H1 (cell line): Measurements from ENCODE around the gene CBR3. TPM values are rescaled to one million over a fixed set of nuclear protein-coding genes. Genes with fewer than 3 reads are reported as not detected.

Source experiments
- CTCF ChIA-PET: fragments of 300-600 bp; sonication (Branson Sonifier 250); formaldehyde crosslinking; loops from one replicate; lab custom pipeline; 2021; ENCODE audit not compliant: partially characterized antibody; lab: Charles Lee
- POLR2A ChIA-PET: fragments of 300-600 bp; sonication (Branson Sonifier 250); formaldehyde crosslinking; loops from one replicate; lab custom pipeline; 2021; ENCODE audit warnings: inconsistent platforms; ENCODE audit not compliant: partially characterized antibody; lab: Charles Lee
- DNase-seq, 2 experiments: peaks; one replicate each; pipeline versions ENCODE4 v3.0.0 to v3.0.0-alpha.2; 2010 to 2022; ENCODE audit warnings: low spot score in 2 of 2, low read depth in 1 of 2, mixed read lengths in 1 of 2
- FAIRE-seq: peaks from 2 replicates; lab custom pipeline; 2011; peaks lifted over from hg19 to GRCh38; lab: Jason Lieb, UNC
- H2AFZ ChIP-seq: 2 replicates; pipeline ENCODE4 v1.8.1; 2012; ENCODE audit warnings: low read length, inconsistent platforms
- H2AK5ac ChIP-seq: 2 replicates; pipeline ENCODE4 v1.6.1; 2013; ENCODE audit warnings: low read depth, low read length
- H2BK120ac ChIP-seq: replicated peaks from 2 replicates; pipeline ENCODE3; 2013; ENCODE audit warnings: low read depth, low read length, inconsistent platforms
- H2BK12ac ChIP-seq: 2 replicates; pipeline ENCODE4 v1.6.1; 2013; ENCODE audit warnings: low read depth, low read length
- H2BK15ac ChIP-seq: 2 replicates; pipeline ENCODE4 v1.6.1; 2013; ENCODE audit warnings: low read length
- H2BK20ac ChIP-seq: 2 replicates; pipeline ENCODE4 v1.6.1; 2013; ENCODE audit warnings: low read length
- H2BK5ac ChIP-seq: 2 replicates; pipeline ENCODE4 v1.6.1; 2013; ENCODE audit warnings: low read depth, low read length
- H3K14ac ChIP-seq: 2 replicates; pipeline ENCODE4 v1.6.1; 2013; ENCODE audit warnings: inconsistent platforms; ENCODE audit not compliant: insufficient read length
- H3K18ac ChIP-seq: 2 replicates; pipeline ENCODE4 v1.6.1; 2013; ENCODE audit warnings: low read length; ENCODE audit errors: extremely low read depth
- H3K23ac ChIP-seq: 2 replicates; pipeline ENCODE4 v1.6.1; 2013; ENCODE audit warnings: inconsistent platforms; ENCODE audit not compliant: insufficient read length
- H3K23me2 ChIP-seq: 2 replicates; pipeline ENCODE4 v1.6.1; 2013; ENCODE audit warnings: low read depth, low read length
- H3K27ac ChIP-seq: 2 replicates; pipeline ENCODE4 v1.6.1; 2011; ENCODE audit warnings: low read depth, low read length, inconsistent platforms
- H3K27me3 ChIP-seq, 4 experiments: replicated peaks in 1 of 4; 1 replicate in 1 of 4; 2 replicates in 3 of 4; pipeline versions ENCODE4 v1.6.1 to v1.8.1; 2011 to 2013; ENCODE audit warnings: low read length in 3 of 4, mild to moderate bottlenecking in 3 of 4, inconsistent platforms in 2 of 4, mixed read lengths in 2 of 4, moderate library complexity in 1 of 4; ENCODE audit not compliant: control insufficient read depth in 3 of 4, insufficient read depth in 3 of 4; ENCODE audit errors: extremely low read depth in 1 of 4
- H3K36me3 ChIP-seq, 4 experiments: 2 replicates each; pipeline versions ENCODE4 v1.6.1 to v1.8.1; 2011 to 2013; ENCODE audit warnings: mild to moderate bottlenecking in 4 of 4, low read length in 3 of 4, moderate library complexity in 2 of 4, control low read depth in 1 of 4, inconsistent platforms in 1 of 4; ENCODE audit not compliant: insufficient read depth in 4 of 4, control insufficient read depth in 2 of 4
- H3K4ac ChIP-seq: replicated peaks from 2 replicates; pipeline ENCODE3; 2013; ENCODE audit warnings: low read length, low read depth, mixed read lengths, inconsistent platforms; ENCODE audit not compliant: insufficient read length
- H3K4me1 ChIP-seq, 4 experiments: replicated peaks in 1 of 4; 1 replicate in 1 of 4; 2 replicates in 3 of 4; pipeline versions ENCODE4 v1.6.1 to v1.8.1; 2011 to 2013; ENCODE audit warnings: low read length in 3 of 4, inconsistent platforms in 2 of 4, mixed read lengths in 1 of 4; ENCODE audit not compliant: insufficient read depth in 4 of 4, control insufficient read depth in 3 of 4
- H3K4me2 ChIP-seq, 2 experiments: 2 replicates each; pipeline versions ENCODE4 v1.6.1 to v1.8.1; 2011 to 2013; ENCODE audit warnings: low read depth in 2 of 2, low read length in 2 of 2, control low read depth in 1 of 2, inconsistent platforms in 1 of 2, mild to moderate bottlenecking in 1 of 2; ENCODE audit not compliant: insufficient read depth in 1 of 2
- H3K4me3 ChIP-seq, 4 experiments: fragments of 200-600, 300-600 bp in 1 of 4; sonication (generic), shearing (Covaris generic), sonication (Bioruptor Twin) in 1 of 4; 2 replicates each; pipeline versions ENCODE4 v1.5.1 to v1.8.1; 2011 to 2016; ENCODE audit warnings: low read length in 4 of 4, low read depth in 3 of 4, control low read depth in 2 of 4, inconsistent platforms in 2 of 4, mild to moderate bottlenecking in 2 of 4, mixed read lengths in 1 of 4, moderate library complexity in 1 of 4; ENCODE audit not compliant: insufficient read depth in 2 of 4; ENCODE audit errors: extremely low read depth in 1 of 4
- H3K56ac ChIP-seq: replicated peaks from 2 replicates; pipeline ENCODE3; 2013; ENCODE audit warnings: low read depth, mild to moderate bottlenecking, mixed read lengths, low read length, inconsistent platforms; ENCODE audit not compliant: insufficient read length
- H3K79me1 ChIP-seq: 2 replicates; pipeline ENCODE4 v1.6.1; 2013; ENCODE audit warnings: low read depth, low read length, control low read depth
- H3K79me2 ChIP-seq, 2 experiments: 2 replicates each; pipeline versions ENCODE4 v1.6.1 to v1.8.1; 2012 to 2013; ENCODE audit warnings: low read length in 2 of 2, mild to moderate bottlenecking in 2 of 2, inconsistent platforms in 1 of 2; ENCODE audit not compliant: insufficient read depth in 2 of 2, control insufficient read depth in 1 of 2
- H3K9ac ChIP-seq, 4 experiments: replicated peaks in 1 of 4; 1 replicate in 1 of 4; 2 replicates in 3 of 4; pipeline versions ENCODE4 v1.6.1 to v1.8.1; 2011 to 2013; ENCODE audit warnings: low read depth in 3 of 4, low read length in 3 of 4, control low read depth in 2 of 4, mild to moderate bottlenecking in 2 of 4, moderate library complexity in 2 of 4, inconsistent platforms in 1 of 4; ENCODE audit errors: extremely low read depth in 1 of 4
- H3K9me3 ChIP-seq, 2 experiments: 2 replicates each; pipeline versions ENCODE4 v1.6.1 to v1.8.1; 2012 to 2013; ENCODE audit warnings: mild to moderate bottlenecking in 2 of 2, moderate library complexity in 2 of 2, control low read depth in 1 of 2, inconsistent platforms in 1 of 2, low read depth in 1 of 2, low read length in 1 of 2, mixed read lengths in 1 of 2; ENCODE audit not compliant: insufficient read depth in 2 of 2
- H4K20me1 ChIP-seq, 2 experiments: replicated peaks in 1 of 2; 2 replicates each; pipeline versions ENCODE3 to v1.8.1; 2011 to 2013; ENCODE audit warnings: inconsistent platforms in 2 of 2, low read length in 2 of 2, mild to moderate bottlenecking in 1 of 2; ENCODE audit not compliant: insufficient read depth in 2 of 2, control insufficient read depth in 1 of 2
- H4K5ac ChIP-seq: 2 replicates; pipeline ENCODE4 v1.6.1; 2013; ENCODE audit warnings: low read length, low read depth, mixed read lengths, inconsistent platforms; ENCODE audit not compliant: insufficient read length
- H4K8ac ChIP-seq: 2 replicates; pipeline ENCODE4 v1.8.0; 2013; ENCODE audit warnings: mild to moderate bottlenecking, moderate library complexity, low read length, inconsistent platforms; ENCODE audit not compliant: insufficient read depth; ENCODE audit errors: extremely low read depth
- H4K91ac ChIP-seq: replicated peaks from 2 replicates; pipeline ENCODE3; 2013; ENCODE audit warnings: low read length, mixed read lengths, inconsistent platforms; ENCODE audit not compliant: insufficient read length
- CHD2 ChIP-seq: IDR thresholded peaks from 2 replicates; pipeline ENCODE4 v1.6.1; 2012; ENCODE audit warnings: low read length, improper control_type of control experiment
- EP300 ChIP-seq, 2 experiments: IDR thresholded peaks; 1 replicate in 1 of 2; 2 replicates in 1 of 2; pipeline ENCODE4 v1.6.1; 2011 to 2012; ENCODE audit warnings: low read depth in 2 of 2, low read length in 2 of 2, mild to moderate bottlenecking in 2 of 2, borderline replicate concordance in 1 of 2, inconsistent platforms in 1 of 2, moderate library complexity in 1 of 2
- EZH2 ChIP-seq: fragments of 200-600 bp; sonication (generic); IDR thresholded peaks from 2 replicates; pipeline ENCODE4 v1.7.1; 2012; ENCODE audit warnings: low read depth, mild to moderate bottlenecking, moderate library complexity, low read length, inconsistent platforms; ENCODE audit not compliant: severe bottlenecking
- GTF2F1 ChIP-seq: IDR thresholded peaks from 2 replicates; pipeline ENCODE4 v1.6.1; 2012; ENCODE audit warnings: low read depth, low read length, improper control_type of control experiment, borderline replicate concordance
- NANOG ChIP-seq: IDR thresholded peaks from 2 replicates; pipeline ENCODE4 v1.6.1; 2011; ENCODE audit warnings: low read length, low read depth, mild to moderate bottlenecking, inconsistent platforms; ENCODE audit not compliant: insufficient read depth, poor library complexity, severe bottlenecking
- RAD21 ChIP-seq, 2 experiments: IDR thresholded peaks in 1 of 2; conservative IDR thresholded peaks in 1 of 2; 2 replicates each; pipeline ENCODE4 v1.6.1; 2011; ENCODE audit warnings: low read depth in 2 of 2, low read length in 2 of 2, improper control_type of control experiment in 1 of 2, inconsistent platforms in 1 of 2, mild to moderate bottlenecking in 1 of 2, moderate library complexity in 1 of 2
- SAP30 ChIP-seq: fragments of 300-600 bp; sonication (generic); IDR thresholded peaks from 2 replicates; pipeline ENCODE4 v1.7.1; 2012; ENCODE audit warnings: low read length, moderate library complexity, mild to moderate bottlenecking, inconsistent platforms; ENCODE audit not compliant: insufficient read depth, insufficient replicate concordance
- SIRT6 ChIP-seq: IDR thresholded peaks from one replicate; pipeline ENCODE4 v1.7.1; 2012; ENCODE audit warnings: low read length, inconsistent platforms
- SP1 ChIP-seq: IDR thresholded peaks from 2 replicates; pipeline ENCODE4 v1.6.1; 2011; ENCODE audit warnings: low read depth, low read length
- SP2 ChIP-seq: IDR thresholded peaks from 2 replicates; pipeline ENCODE4 v1.6.1; 2012; ENCODE audit warnings: mild to moderate bottlenecking, low read length, inconsistent platforms
- whole genome bisulfite sequencing, 2 experiments: shearing (Covaris generic) in 1 of 2; methylation state at CpG; one replicate each; pipeline versions ENCODE4 v1.1.6 to v1.1.7; 2013 to 2015; ENCODE audit warnings: low lambda C conversion rate in 2 of 2, mixed read lengths in 2 of 2, inconsistent platforms in 1 of 2, low coverage in 1 of 2, missing lambda C conversion rate in 1 of 2; ENCODE audit not compliant: insufficient replicate concordance in 2 of 2, insufficient coverage in 1 of 2, insufficient read length in 1 of 2; ENCODE audit errors: extremely low coverage in 1 of 2, missing lambda C conversion rate in 1 of 2; 5-methylcytosine and 5-hydroxymethylcytosine counted together
- polyA plus RNA-seq, 7 experiments: library from polyadenylated mRNA; depleted of rRNA in 3 of 7; stranded (reverse) in 5 of 7; unstranded in 2 of 7; fragments of >200 nt in 5 of 7; fragments of 200-250 nt in 2 of 7; gene quantifications; 1 replicate in 5 of 7; 2 replicates in 1 of 7; 4 replicates in 1 of 7; pipeline versions ENCODE4 v1.2.1 to v1.2.3, GENCODE V29; 2011 to 2013; ENCODE audit warnings: missing spikeins in 2 of 7, mixed read lengths in 2 of 7
- total RNA-seq: library from RNA; stranded (reverse); fragmentation: NEBNext Ultra II Directional; extraction: Animal tissue kit (Norgen Biotek cat#: 25700); gene quantifications from 2 replicates; pipeline ENCODE4 v1.2.1, GENCODE V29; 2021

The CBR3 gene
- total and polyA plus RNA-seq, 2 of the 8 experiments (the other 6 are each of a cell fraction or from before 2014, with no cell fraction given), result 1.2 to 4.3 TPM

- POLR2A ChIA-PET, result interaction anchor here (1.3 kb wide), 1 partner anchor 33 kb away, joined by 4 read pairs; no protein-coding TSS in a partner anchor
- H3K9me3 ChIP-seq, result no peaks in the 10 kb centered on the region
- H2AFZ ChIP-seq, result no peak overlapping the region
- no peak overlapping the region for H3K56ac ChIP-seq
- no peak overlapping the region for H3K14ac ChIP-seq
- peaks cover 0 to 3% (median 0%) of the 10 kb centered on the region in 4 experiments; a peak in 2 of 7 replicates for H3K4me1 ChIP-seq
- no peaks in the 10 kb centered on the region for H3K79me1 ChIP-seq
- H3K36me3 ChIP-seq, result no peaks in the 10 kb centered on the region
- no peak overlapping the region for H2BK120ac ChIP-seq
- no peak for DNase-seq
- H4K91ac ChIP-seq, result no peak overlapping the region
- H2BK20ac ChIP-seq, result no peak overlapping the region
- no peak overlapping the region for H4K5ac ChIP-seq
- H3K27ac ChIP-seq, result no peak overlapping the region
- no peak overlapping the region for H3K4me2 ChIP-seq
- H3K27me3 ChIP-seq, result no peaks in the 10 kb centered on the region; a peak in 1 of 7 replicates
- no peak for FAIRE-seq
- H2BK15ac ChIP-seq, result no peak overlapping the region
- no peak overlapping the region for H3K4ac ChIP-seq
- H3K23ac ChIP-seq, result no peak overlapping the region
- no peak overlapping the region for H2BK12ac ChIP-seq
- no peak overlapping the region for H3K4me3 ChIP-seq
- H3K18ac ChIP-seq, result 0 out of 2 replicates have a peak overlapping the region, but pooled peaks have one; percentile 29
- no peaks in the 10 kb centered on the region for H4K20me1 ChIP-seq
- CTCF ChIA-PET, result interaction anchor here (0.7 to 2.4 kb wide), 9 partner anchors 10 to 73 kb away, joined by 3 to 13 read pairs (median 7); no protein-coding TSS in a partner anchor
- H2BK5ac ChIP-seq, result no peak overlapping the region
- H3K23me2 ChIP-seq, result no peaks in the 10 kb centered on the region
- H4K8ac ChIP-seq, result no peak overlapping the region
- WGBS, 2 experiments, result 80% methylated on average over 8 of the region's 8 CpGs; no CpG with 5 or more reads in 1 of the 2 experiments
- no peak overlapping the region for H2AK5ac ChIP-seq
- H3K9ac ChIP-seq, result no peak overlapping the region
- no peak for TF ChIP-seq NANOG
- TF ChIP-seq SAP30, result no peak
- TF ChIP-seq RAD21 (IDR thresholded peaks at IDR 0.05 in 1 of 2, conservative IDR thresholded peaks at IDR 0.05 in 1 of 2; ENCODE audit: low read depth in 2 of 2, low read length in 2 of 2), result no peak
- no peak for TF ChIP-seq SP2
- TF ChIP-seq SP1, result no peak
- TF ChIP-seq EZH2, result no peak
- TF ChIP-seq SIRT6, result no peak
- TF ChIP-seq GTF2F1, result no peak
- no peak for TF ChIP-seq CHD2
- TF ChIP-seq EP300 (IDR thresholded peaks at IDR 0.05; ENCODE audit: borderline replicate concordance in 1 of 2, low read depth in 2 of 2, low read length in 2 of 2), result no peak
- TF ChIP-seq, all 59 proteins: peak for 0
- no peaks in the 10 kb centered on the region; a peak in 1 of 4 replicates for H3K79me2 ChIP-seq
Observed at GRCh38 chr21:36188081-36188681, 53.3 kb downstream of the CBR3 start.
